ENCODE data around the gene MGAT4A. TPM values are rescaled to one million over a fixed set of nuclear protein-coding genes. Genes with fewer than 3 reads are reported as not detected.

The MGAT4A gene
- total and polyA plus RNA-seq, 2 experiments from 2014 or later, result 4.4 to 5.6 TPM

DNA sequence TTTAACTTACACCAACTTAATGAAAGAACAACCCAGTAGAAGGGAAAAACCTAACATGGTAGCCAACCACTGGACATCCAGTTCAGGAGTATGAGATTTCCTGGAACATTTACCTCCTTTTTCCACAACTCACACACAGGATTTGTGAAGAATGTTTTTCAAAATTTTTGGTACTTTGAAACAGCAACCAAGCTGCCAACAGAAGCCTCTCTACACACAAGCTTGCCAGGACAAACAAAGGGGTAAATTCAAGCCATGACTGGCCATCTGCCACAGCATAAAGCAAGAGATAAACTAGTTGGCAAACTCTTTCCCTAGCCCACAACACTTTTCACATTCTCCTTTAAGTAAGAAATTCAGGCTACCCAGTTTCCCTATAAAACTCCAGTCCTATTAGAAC is 21.4 kb downstream of the MGAT4A start (continued):
- TF ChIP-seq, protein P1, sequence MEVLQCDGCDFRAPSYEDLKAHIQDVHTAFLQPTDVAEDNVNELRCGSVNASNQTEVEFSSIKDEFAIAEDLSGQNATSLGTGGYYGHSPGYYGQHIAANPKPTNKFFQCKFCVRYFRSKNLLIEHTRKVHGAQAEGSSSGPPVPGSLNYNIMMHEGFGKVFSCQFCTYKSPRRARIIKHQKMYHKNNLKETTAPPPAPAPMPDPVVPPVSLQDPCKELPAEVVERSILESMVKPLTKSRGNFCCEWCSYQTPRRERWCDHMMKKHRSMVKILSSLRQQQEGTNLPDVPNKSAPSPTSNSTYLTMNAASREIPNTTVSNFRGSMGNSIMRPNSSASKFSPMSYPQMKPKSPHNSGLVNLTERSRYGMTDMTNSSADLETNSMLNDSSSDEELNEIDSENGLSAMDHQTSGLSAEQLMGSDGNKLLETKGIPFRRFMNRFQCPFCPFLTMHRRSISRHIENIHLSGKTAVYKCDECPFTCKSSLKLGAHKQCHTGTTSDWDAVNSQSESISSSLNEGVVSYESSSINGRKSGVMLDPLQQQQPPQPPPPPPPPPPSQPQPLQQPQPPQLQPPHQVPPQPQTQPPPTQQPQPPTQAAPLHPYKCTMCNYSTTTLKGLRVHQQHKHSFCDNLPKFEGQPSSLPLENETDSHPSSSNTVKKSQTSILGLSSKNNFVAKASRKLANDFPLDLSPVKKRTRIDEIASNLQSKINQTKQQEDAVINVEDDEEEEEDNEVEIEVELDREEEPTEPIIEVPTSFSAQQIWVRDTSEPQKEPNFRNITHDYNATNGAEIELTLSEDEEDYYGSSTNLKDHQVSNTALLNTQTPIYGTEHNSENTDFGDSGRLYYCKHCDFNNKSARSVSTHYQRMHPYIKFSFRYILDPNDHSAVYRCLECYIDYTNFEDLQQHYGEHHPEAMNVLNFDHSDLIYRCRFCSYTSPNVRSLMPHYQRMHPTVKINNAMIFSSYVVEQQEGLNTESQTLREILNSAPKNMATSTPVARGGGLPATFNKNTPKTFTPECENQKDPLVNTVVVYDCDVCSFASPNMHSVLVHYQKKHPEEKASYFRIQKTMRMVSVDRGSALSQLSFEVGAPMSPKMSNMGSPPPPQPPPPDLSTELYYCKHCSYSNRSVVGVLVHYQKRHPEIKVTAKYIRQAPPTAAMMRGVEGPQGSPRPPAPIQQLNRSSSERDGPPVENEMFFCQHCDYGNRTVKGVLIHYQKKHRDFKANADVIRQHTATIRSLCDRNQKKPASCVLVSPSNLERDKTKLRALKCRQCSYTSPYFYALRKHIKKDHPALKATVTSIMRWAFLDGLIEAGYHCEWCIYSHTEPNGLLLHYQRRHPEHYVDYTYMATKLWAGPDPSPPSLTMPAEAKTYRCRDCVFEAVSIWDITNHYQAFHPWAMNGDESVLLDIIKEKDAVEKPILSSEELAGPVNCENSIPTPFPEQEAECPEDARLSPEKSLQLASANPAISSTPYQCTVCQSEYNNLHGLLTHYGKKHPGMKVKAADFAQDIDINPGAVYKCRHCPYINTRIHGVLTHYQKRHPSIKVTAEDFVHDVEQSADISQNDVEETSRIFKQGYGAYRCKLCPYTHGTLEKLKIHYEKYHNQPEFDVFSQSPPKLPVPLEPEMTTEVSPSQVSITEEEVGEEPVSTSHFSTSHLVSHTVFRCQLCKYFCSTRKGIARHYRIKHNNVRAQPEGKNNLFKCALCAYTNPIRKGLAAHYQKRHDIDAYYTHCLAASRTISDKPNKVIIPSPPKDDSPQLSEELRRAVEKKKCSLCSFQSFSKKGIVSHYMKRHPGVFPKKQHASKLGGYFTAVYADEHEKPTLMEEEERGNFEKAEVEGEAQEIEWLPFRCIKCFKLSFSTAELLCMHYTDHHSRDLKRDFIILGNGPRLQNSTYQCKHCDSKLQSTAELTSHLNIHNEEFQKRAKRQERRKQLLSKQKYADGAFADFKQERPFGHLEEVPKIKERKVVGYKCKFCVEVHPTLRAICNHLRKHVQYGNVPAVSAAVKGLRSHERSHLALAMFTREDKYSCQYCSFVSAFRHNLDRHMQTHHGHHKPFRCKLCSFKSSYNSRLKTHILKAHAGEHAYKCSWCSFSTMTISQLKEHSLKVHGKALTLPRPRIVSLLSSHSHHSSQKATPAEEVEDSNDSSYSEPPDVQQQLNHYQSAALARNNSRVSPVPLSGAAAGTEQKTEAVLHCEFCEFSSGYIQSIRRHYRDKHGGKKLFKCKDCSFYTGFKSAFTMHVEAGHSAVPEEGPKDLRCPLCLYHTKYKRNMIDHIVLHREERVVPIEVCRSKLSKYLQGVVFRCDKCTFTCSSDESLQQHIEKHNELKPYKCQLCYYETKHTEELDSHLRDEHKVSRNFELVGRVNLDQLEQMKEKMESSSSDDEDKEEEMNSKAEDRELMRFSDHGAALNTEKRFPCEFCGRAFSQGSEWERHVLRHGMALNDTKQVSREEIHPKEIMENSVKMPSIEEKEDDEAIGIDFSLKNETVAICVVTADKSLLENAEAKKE (CRISPR knock-in tag; IDR thresholded peaks at IDR 0.05), result no peak
- TF ChIP-seq POLR2AphosphoS5 (IDR thresholded peaks at IDR 0.05; ENCODE audit: low read depth), result no peak
- TF ChIP-seq, protein P2, sequence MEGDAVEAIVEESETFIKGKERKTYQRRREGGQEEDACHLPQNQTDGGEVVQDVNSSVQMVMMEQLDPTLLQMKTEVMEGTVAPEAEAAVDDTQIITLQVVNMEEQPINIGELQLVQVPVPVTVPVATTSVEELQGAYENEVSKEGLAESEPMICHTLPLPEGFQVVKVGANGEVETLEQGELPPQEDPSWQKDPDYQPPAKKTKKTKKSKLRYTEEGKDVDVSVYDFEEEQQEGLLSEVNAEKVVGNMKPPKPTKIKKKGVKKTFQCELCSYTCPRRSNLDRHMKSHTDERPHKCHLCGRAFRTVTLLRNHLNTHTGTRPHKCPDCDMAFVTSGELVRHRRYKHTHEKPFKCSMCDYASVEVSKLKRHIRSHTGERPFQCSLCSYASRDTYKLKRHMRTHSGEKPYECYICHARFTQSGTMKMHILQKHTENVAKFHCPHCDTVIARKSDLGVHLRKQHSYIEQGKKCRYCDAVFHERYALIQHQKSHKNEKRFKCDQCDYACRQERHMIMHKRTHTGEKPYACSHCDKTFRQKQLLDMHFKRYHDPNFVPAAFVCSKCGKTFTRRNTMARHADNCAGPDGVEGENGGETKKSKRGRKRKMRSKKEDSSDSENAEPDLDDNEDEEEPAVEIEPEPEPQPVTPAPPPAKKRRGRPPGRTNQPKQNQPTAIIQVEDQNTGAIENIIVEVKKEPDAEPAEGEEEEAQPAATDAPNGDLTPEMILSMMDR (conservative IDR thresholded peaks at IDR 0.05; ENCODE audit: low read depth in 2 of 2), result no peak

GRCh38 chr2:98708396-98709186 is 22.3 kb downstream of the MGAT4A start:
- ATAC-seq, result no peak
- no peaks in the 10 kb centered on the region for H3K27me3 ChIP-seq (ENCODE audit: insufficient read depth)
- H3K4me1 ChIP-seq (ENCODE audit: insufficient read depth), result no peaks in the 10 kb centered on the region
- no peaks in the 10 kb centered on the region for H3K9me2 ChIP-seq (ENCODE audit: insufficient read depth)
- Mint-ChIP-seq H3K27ac (no peak overlapping the region), H3K9me3 (no peaks in the 10 kb centered on the region), H3K27me3 (ENCODE audit: insufficient read depth, low read depth, poor library complexity) (no peaks in the 10 kb centered on the region), H3K36me3 (ENCODE audit: low read depth) (no peaks in the 10 kb centered on the region), H3K4me1 (no peaks in the 10 kb centered on the region), H3K4me3 (no peak overlapping the region)
- no peak overlapping the region for H3K4me3 ChIP-seq
- H3K36me3 ChIP-seq (ENCODE audit: insufficient read depth), result no peaks in the 10 kb centered on the region
- no peak overlapping the region for H2AFZ ChIP-seq
- H4K20me1 ChIP-seq (replicated peaks; ENCODE audit: insufficient read depth), result no peaks in the 10 kb centered on the region
- no peaks in the 10 kb centered on the region for H3K79me2 ChIP-seq (replicated peaks; ENCODE audit: insufficient read depth)
- H3K4me2 ChIP-seq, result no peak overlapping the region
- H3K27ac ChIP-seq (ENCODE audit: low read depth), result no peak overlapping the region
- DNase-seq (ENCODE audit: low spot score), result no peak
- no peaks in the 10 kb centered on the region for H3F3A ChIP-seq (replicated peaks; ENCODE audit: low read depth)
- no peak for TF ChIP-seq STAT1 (IDR thresholded peaks at IDR 0.05; ENCODE audit: unreplicated experiment)
- no peak for TF ChIP-seq POLR2AphosphoS5 (IDR thresholded peaks at IDR 0.05; ENCODE audit: low read depth)
- TF ChIP-seq CREB1 (CRISPR knock-in tag; IDR thresholded peaks at IDR 0.05; ENCODE audit: low read depth), result no peak
- TF ChIP-seq, protein P1 (CRISPR knock-in tag; IDR thresholded peaks at IDR 0.05), result no peak

All from GM23338 (cell line).